ENCODE results near the gene TRPM5. TPM values are rescaled to one million over a fixed set of nuclear protein-coding genes. Genes with fewer than 3 reads are reported as not detected.

Gene TRPM5
- total RNA-seq, 1 donor from 2014 or later, result not detected

DNA sequence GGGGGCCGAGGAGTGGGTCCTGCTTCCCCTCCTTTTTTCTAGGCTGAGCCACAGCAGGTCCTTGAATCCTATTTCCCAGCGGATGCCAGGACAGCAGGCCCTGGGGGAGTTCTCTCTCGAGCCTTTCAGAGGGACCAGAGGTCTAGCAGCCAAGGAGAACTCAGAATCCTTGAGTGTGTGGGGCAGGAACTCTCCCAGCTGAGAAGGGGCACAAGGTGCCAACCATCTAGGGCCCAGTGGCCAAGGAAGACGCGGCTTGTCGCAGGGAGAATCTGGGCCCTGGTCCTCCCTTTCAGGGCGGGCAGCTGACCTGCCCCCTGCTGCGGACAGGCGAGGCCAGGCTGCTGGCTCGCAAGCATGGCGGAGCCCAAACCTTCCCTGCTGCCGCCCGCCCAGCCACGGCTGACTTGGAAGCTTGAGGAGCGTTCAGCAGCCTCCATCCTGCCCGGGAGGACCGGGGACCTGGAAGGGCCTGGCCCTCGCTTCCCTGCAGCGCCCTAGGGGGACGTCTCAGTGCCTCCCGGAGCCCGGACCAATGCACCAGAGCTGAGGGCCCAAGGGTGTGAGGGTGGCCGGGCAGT lies 44.7 kb downstream of the TRPM5 start:
- Mint-ChIP-seq H3K27ac (ENCODE audit: unreplicated experiment) (peak overlapping the region; percentile 85), H3K36me3 (ENCODE audit: low read depth, unreplicated experiment) (peaks cover 4% of the 10 kb centered on the region), H3K9me3 (ENCODE audit: unreplicated experiment) (no peaks in the 10 kb centered on the region), H3K4me3 (ENCODE audit: unreplicated experiment) (peak overlapping the region; percentile 76), H3K27me3 (ENCODE audit: low read depth, unreplicated experiment) (no peaks in the 10 kb centered on the region), H3K4me1 (ENCODE audit: low read depth, unreplicated experiment) (peaks cover 2% of the 10 kb centered on the region)
- Histone ChIP-seq H3K9me3 (ENCODE audit: insufficient read depth, low read depth, low read length) (no peaks in the 10 kb centered on the region), H2AFZ (ENCODE audit: low read depth, low read length) (no peak overlapping the region), H3K4me1 (ENCODE audit: insufficient read depth, low read length) (peaks cover 18% of the 10 kb centered on the region), H3K4me2 (ENCODE audit: low read length) (peak overlapping the region; percentile 88), H3K27me3 (ENCODE audit: insufficient read depth, low read length) (no peaks in the 10 kb centered on the region), H3K27ac (ENCODE audit: low read depth, low read length) (peak overlapping the region; percentile 90), H3K79me2 (ENCODE audit: insufficient read depth, low read length) (peaks cover 33% of the 10 kb centered on the region), H4K20me1 (ENCODE audit: insufficient read depth, low read length) (peaks cover 5% of the 10 kb centered on the region), H3K36me3 (ENCODE audit: insufficient read depth, low read length) (peaks cover 6% of the 10 kb centered on the region), H3K9ac (ENCODE audit: low read length) (peak overlapping the region; percentile 91), H3K4me3 (ENCODE audit: insufficient read depth, low read depth, low read length) (peak overlapping the region; percentile 61)
- DNase-seq (ENCODE audit: low read depth) (peak; percentile 14), FAIRE-seq (no peak)
- TF ChIP-seq EZH2 (IDR thresholded peaks at IDR 0.05; ENCODE audit: insufficient read depth, low read length) (no peak), CTCF (IDR thresholded peaks at IDR 0.05; ENCODE audit: insufficient read depth, low read depth, low read length) (no peak)

GRCh38 chr11:2398664-2399355 lies 45.5 kb downstream of the TRPM5 start:
- Histone ChIP-seq H3K27me3 (ENCODE audit: insufficient read depth, low read length) (no peaks in the 10 kb centered on the region), H3K36me3 (ENCODE audit: insufficient read depth, low read length) (peaks cover 6% of the 10 kb centered on the region), H2AFZ (ENCODE audit: low read depth, low read length) (no peak overlapping the region), H3K9ac (ENCODE audit: low read length) (peak overlapping the region; percentile 91), H3K4me3 (ENCODE audit: insufficient read depth, low read depth, low read length) (no peak overlapping the region), H3K27ac (ENCODE audit: low read depth, low read length) (peak overlapping the region; percentile 90), H3K4me2 (ENCODE audit: low read length) (peak overlapping the region; percentile 88), H3K9me3 (ENCODE audit: insufficient read depth, low read depth, low read length) (no peaks in the 10 kb centered on the region), H3K79me2 (ENCODE audit: insufficient read depth, low read length) (peaks cover 41% of the 10 kb centered on the region), H4K20me1 (ENCODE audit: insufficient read depth, low read length) (peaks cover 10% of the 10 kb centered on the region), H3K4me1 (ENCODE audit: insufficient read depth, low read length) (peaks cover 18% of the 10 kb centered on the region)
- FAIRE-seq (no peak), DNase-seq (ENCODE audit: low read depth) (no peak)
- peak overlapping the region; percentile 76 for H3K4me3 Mint-ChIP-seq (ENCODE audit: unreplicated experiment)
- H3K9me3 Mint-ChIP-seq (ENCODE audit: unreplicated experiment), result no peaks in the 10 kb centered on the region
- peaks cover 4% of the 10 kb centered on the region for H3K36me3 Mint-ChIP-seq (ENCODE audit: low read depth, unreplicated experiment)
- TF ChIP-seq EZH2 (IDR thresholded peaks at IDR 0.05; ENCODE audit: insufficient read depth, low read length), result no peak
- H3K27me3 Mint-ChIP-seq (ENCODE audit: low read depth, unreplicated experiment), result no peaks in the 10 kb centered on the region
- peak overlapping the region; percentile 85 for H3K27ac Mint-ChIP-seq (ENCODE audit: unreplicated experiment)
- peaks cover 2% of the 10 kb centered on the region for H3K4me1 Mint-ChIP-seq (ENCODE audit: low read depth, unreplicated experiment)

GRCh38 chr11:2397005-2397404 lies 47.3 kb downstream of the TRPM5 start:
- H3K9ac ChIP-seq (ENCODE audit: low read length), result no peak overlapping the region
- Mint-ChIP-seq H3K27ac (ENCODE audit: unreplicated experiment) (no peak overlapping the region), H3K4me1 (ENCODE audit: low read depth, unreplicated experiment) (peaks cover 2% of the 10 kb centered on the region), H3K36me3 (ENCODE audit: low read depth, unreplicated experiment) (peaks cover 4% of the 10 kb centered on the region), H3K4me3 (ENCODE audit: unreplicated experiment) (no peak overlapping the region), H3K9me3 (ENCODE audit: unreplicated experiment) (no peaks in the 10 kb centered on the region), H3K27me3 (ENCODE audit: low read depth, unreplicated experiment) (no peaks in the 10 kb centered on the region)
- peaks cover 21% of the 10 kb centered on the region for H4K20me1 ChIP-seq (ENCODE audit: insufficient read depth, low read length)
- no peak overlapping the region for H3K4me2 ChIP-seq (ENCODE audit: low read length)
- no peak for DNase-seq (ENCODE audit: low read depth)
- H3K79me2 ChIP-seq (ENCODE audit: insufficient read depth, low read length), result peaks cover 50% of the 10 kb centered on the region
- H3K4me3 ChIP-seq (ENCODE audit: insufficient read depth, low read depth, low read length), result no peak overlapping the region
- no peak overlapping the region for H3K27ac ChIP-seq (ENCODE audit: low read depth, low read length)
- H3K27me3 ChIP-seq (ENCODE audit: insufficient read depth, low read length), result no peaks in the 10 kb centered on the region
- no peaks in the 10 kb centered on the region for H3K9me3 ChIP-seq (ENCODE audit: insufficient read depth, low read depth, low read length)
- H2AFZ ChIP-seq (ENCODE audit: low read depth, low read length), result no peak overlapping the region
- peaks cover 6% of the 10 kb centered on the region for H3K36me3 ChIP-seq (ENCODE audit: insufficient read depth, low read length)
- FAIRE-seq, result no peak
- H3K4me1 ChIP-seq (ENCODE audit: insufficient read depth, low read length), result peaks cover 17% of the 10 kb centered on the region
- no peak for TF ChIP-seq EZH2 (IDR thresholded peaks at IDR 0.05; ENCODE audit: insufficient read depth, low read length)
- no peak for TF ChIP-seq CTCF (IDR thresholded peaks at IDR 0.05; ENCODE audit: insufficient read depth, low read depth, low read length)

Data from astrocyte (in vitro differentiated cells and primary cell).